ENCODE measurements around the gene CDKAL1. TPM values are rescaled to one million over a fixed set of nuclear protein-coding genes. Genes with fewer than 3 reads are reported as not detected.

The CDKAL1 gene
- total and polyA plus RNA-seq, 2 of the 13 experiments (the other 11 are each of a cell fraction or from before 2014, with no cell fraction given): 9.5 to 27.7 TPM

GRCh38 chr6:21111093-21111725, 577.0 kb downstream of the CDKAL1 start (continued):
- TF ChIP-seq ZNF572 (CRISPR knock-in tag; IDR thresholded peaks at IDR 0.05): no peak
- peak; percentile 60 for TF ChIP-seq ETV5 (CRISPR knock-in tag; IDR thresholded peaks at IDR 0.05; ENCODE audit: borderline replicate concordance)
- TF ChIP-seq GATA4 (IDR thresholded peaks at IDR 0.05; ENCODE audit: borderline replicate concordance, low read depth): peak; percentile 27; the same call in 1 of the 2 replicates
- TF ChIP-seq PATZ1 (CRISPR knock-in tag; IDR thresholded peaks at IDR 0.05): peak; percentile 66
- TF ChIP-seq ZNF281 (CRISPR knock-in tag; IDR thresholded peaks at IDR 0.05; ENCODE audit: borderline replicate concordance): peak; percentile 88; the same call in 1 of the 2 replicates
- no peak for TF ChIP-seq ZNF775 (CRISPR knock-in tag; IDR thresholded peaks at IDR 0.05; ENCODE audit: borderline replicate concordance)
- no peak for TF ChIP-seq ZNF747 (CRISPR knock-in tag; IDR thresholded peaks at IDR 0.05; ENCODE audit: borderline replicate concordance)
- peak; percentile 87 for TF ChIP-seq HMG20A (CRISPR knock-in tag; IDR thresholded peaks at IDR 0.05; ENCODE audit: borderline replicate concordance)
- TF ChIP-seq RXRA (CRISPR knock-in tag; IDR thresholded peaks at IDR 0.05): peak; percentile 85; the same call in 1 of the 2 replicates
- peak; percentile 94 for TF ChIP-seq FOXP4 (CRISPR knock-in tag; IDR thresholded peaks at IDR 0.05)
- peak; percentile 66; the same call in 1 of the 2 replicates for TF ChIP-seq NR2C2 (CRISPR knock-in tag; IDR thresholded peaks at IDR 0.05; ENCODE audit: borderline replicate concordance)
- TF ChIP-seq ZNF282 (IDR thresholded peaks at IDR 0.05; ENCODE audit: partially characterized antibody): no peak
- peak; percentile 72; the same call in 1 of the 2 replicates for TF ChIP-seq CEBPB (IDR thresholded peaks at IDR 0.05; ENCODE audit: borderline replicate concordance, low read depth, low read length)
- TF ChIP-seq ATF2 (CRISPR knock-in tag; IDR thresholded peaks at IDR 0.05): peak; percentile 25; the same call in 1 of the 2 replicates
- TF ChIP-seq FOSL2 (CRISPR knock-in tag; IDR thresholded peaks at IDR 0.05): peak; percentile 94
- TF ChIP-seq SOX5 (CRISPR knock-in tag; IDR thresholded peaks at IDR 0.05; ENCODE audit: borderline replicate concordance): peak; percentile 98
- peak in 1 of 2 experiments; percentile 76; a peak in 2 of 4 replicates for TF ChIP-seq ATF4 (CRISPR knock-in tag; IDR thresholded peaks at IDR 0.05)
- peak; percentile 69; the same call in 1 of the 2 replicates for TF ChIP-seq FOXK1 (CRISPR knock-in tag; IDR thresholded peaks at IDR 0.05; ENCODE audit: borderline replicate concordance, low read depth)
